DND-41 (cell line): ENCODE data around the gene CCDC88A.
A peak's percentile ranks its signal among the peaks of the same experiment; 100 is the strongest.
"Not testable (repeated sequence)": the region's sequence is repeated elsewhere in the genome, so short reads cannot be mapped to it uniquely, and the experiment has no call there.

Experiments used
- ATAC-seq: fragments of 200-7000 bp; cut with Tn5 transposase; 3 replicates; pipeline ENCODE4 v1.9.1; 2021; ENCODE audit warnings: low read depth; ENCODE audit not compliant: insufficient read depth
- DNase-seq: peaks from one replicate; pipeline ENCODE4 v3.0.0-alpha.2; 2020
- H2AFZ ChIP-seq: 2 replicates; pipeline ENCODE4 v1.6.0; 2012; ENCODE audit warnings: low read depth, low read length
- H3K27ac ChIP-seq: 2 replicates; pipeline ENCODE4 v1.5.1; 2012; ENCODE audit warnings: low read length, inconsistent platforms
- H3K27me3 ChIP-seq: fragments of 200-600 bp; sonication (generic); 2 replicates; pipeline ENCODE4 v1.6.0; 2012; ENCODE audit warnings: low read length, mild to moderate bottlenecking, inconsistent platforms; ENCODE audit not compliant: insufficient read depth, poor library complexity
- H3K36me3 ChIP-seq: 2 replicates; pipeline ENCODE4 v1.5.1; 2012; ENCODE audit warnings: low read length, inconsistent platforms; ENCODE audit not compliant: insufficient read depth
- H3K4me1 ChIP-seq: 2 replicates; pipeline ENCODE4 v1.5.1; 2012; ENCODE audit warnings: mild to moderate bottlenecking, low read length; ENCODE audit not compliant: insufficient read depth
- H3K4me2 ChIP-seq: 2 replicates; pipeline ENCODE4 v1.6.0; 2012; ENCODE audit warnings: mild to moderate bottlenecking, moderate library complexity, low read length, inconsistent platforms; ENCODE audit not compliant: insufficient read depth
- H3K4me3 ChIP-seq, 2 experiments: fragments of 200-600 bp in 1 of 2; shearing (Covaris generic) in 1 of 2; 2 replicates each; pipeline ENCODE4 v1.5.1; 2012 to 2016; ENCODE audit warnings: inconsistent platforms in 2 of 2, low read length in 2 of 2, mild to moderate bottlenecking in 2 of 2, low read depth in 1 of 2, moderate library complexity in 1 of 2
- H3K79me2 ChIP-seq: 2 replicates; pipeline ENCODE4 v1.6.0; 2012; ENCODE audit warnings: low read length, inconsistent platforms; ENCODE audit not compliant: insufficient read depth
- H3K9ac ChIP-seq: 2 replicates; pipeline ENCODE4 v1.6.0; 2012; ENCODE audit warnings: low read depth, mild to moderate bottlenecking, inconsistent platforms, low read length, moderate library complexity
- H3K9me3 ChIP-seq: 2 replicates; pipeline ENCODE4 v1.5.1; 2012; ENCODE audit warnings: low read length, moderate library complexity, mild to moderate bottlenecking, inconsistent platforms; ENCODE audit not compliant: insufficient read depth, severe bottlenecking
- H4K20me1 ChIP-seq: 2 replicates; pipeline ENCODE4 v1.6.0; 2012; ENCODE audit warnings: low read length; ENCODE audit not compliant: insufficient read depth
- CTCF ChIP-seq: IDR thresholded peaks from 2 replicates; pipeline ENCODE4 v1.5.1; 2012; ENCODE audit warnings: borderline replicate concordance, low read length, moderate library complexity, mild to moderate bottlenecking; ENCODE audit not compliant: poor library complexity, severe bottlenecking; ENCODE audit errors: extremely low read depth
- EZH2 ChIP-seq: IDR thresholded peaks from 3 replicates; pipeline ENCODE4 v1.6.1; 2012; ENCODE audit warnings: borderline replicate concordance, low read depth, mild to moderate bottlenecking, moderate library complexity, low read length, inconsistent platforms; ENCODE audit not compliant: severe bottlenecking

CCDC88A gene

DNA sequence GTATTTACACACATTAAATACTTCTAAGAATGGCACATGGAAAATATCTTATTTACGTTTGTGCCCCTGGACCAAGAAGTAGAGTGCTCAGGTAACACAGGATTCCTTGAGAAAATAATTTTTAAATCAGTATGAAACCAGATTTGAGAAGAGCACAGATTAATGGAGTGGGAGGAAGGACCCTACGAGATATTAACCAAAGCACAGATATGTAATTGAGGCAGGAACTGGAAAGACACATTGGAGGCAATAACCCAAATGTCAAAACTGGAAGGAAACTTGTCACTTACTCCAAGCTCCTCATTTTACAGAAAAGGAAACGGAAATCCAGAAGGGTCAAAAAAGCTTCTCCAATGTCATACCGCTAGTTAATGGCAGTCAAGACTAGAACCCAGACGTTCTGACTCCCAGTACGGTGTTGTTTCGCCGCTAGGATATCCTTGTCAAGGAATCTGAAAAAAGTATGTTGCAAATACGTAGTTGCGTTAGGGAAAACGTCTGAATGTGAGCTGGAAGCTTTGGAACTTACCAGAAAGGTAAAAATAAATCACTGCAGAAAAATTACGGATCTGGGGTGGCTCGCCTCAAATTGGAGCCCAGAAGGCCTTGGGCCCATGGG, 151.3 kb downstream of the CCDC88A start:
- Histone ChIP-seq H3K27me3 (no peaks in the 10 kb centered on the region), H3K27ac (peak overlapping the region; percentile 93), H3K79me2 (peaks cover 26% of the 10 kb centered on the region), H3K4me3 (peak overlapping the region; percentile 72 to 91), H3K9me3 (no peaks in the 10 kb centered on the region), H4K20me1 (no peaks in the 10 kb centered on the region), H3K4me1 (peaks cover 23% of the 10 kb centered on the region), H2AFZ (peak overlapping the region; percentile 94), H3K36me3 (peaks cover 13% of the 10 kb centered on the region), H3K4me2 (peak overlapping the region; percentile 88), H3K9ac (peak overlapping the region; percentile 74)
- no peak for TF ChIP-seq EZH2
- DNase-seq (no peak), ATAC-seq (peak; percentile 6; the same call in 1 of the 3 replicates)

- H3K36me3 ChIP-seq, result peaks cover 56% of the 10 kb centered on the region
- not testable (repeated sequence) for H3K9me3 ChIP-seq, H4K20me1 ChIP-seq, H3K27me3 ChIP-seq, H3K27ac ChIP-seq, H3K4me3 ChIP-seq, DNase-seq, H3K4me2 ChIP-seq, H3K9ac ChIP-seq, H2AFZ ChIP-seq, H3K79me2 ChIP-seq, H3K4me1 ChIP-seq, ATAC-seq
These were observed 160.1 kb downstream of the CCDC88A start for GRCh38 chr2:55259586-55259985.

GRCh38 chr2:55252832-55253231, 166.8 kb downstream of the CCDC88A start:
- Histone ChIP-seq H2AFZ (no peak overlapping the region), H3K27ac (no peak overlapping the region), H3K4me3 (no peak overlapping the region), H3K36me3 (peaks cover 59% of the 10 kb centered on the region), H3K9ac (no peak overlapping the region), H3K4me2 (no peak overlapping the region), H4K20me1 (no peaks in the 10 kb centered on the region), H3K9me3 (no peaks in the 10 kb centered on the region), H3K4me1 (no peaks in the 10 kb centered on the region), H3K79me2 (no peaks in the 10 kb centered on the region), H3K27me3 (no peaks in the 10 kb centered on the region)
- no peak for TF ChIP-seq CTCF
- no peak for TF ChIP-seq EZH2
- no peak for ATAC-seq
- DNase-seq, result no peak

DNA sequence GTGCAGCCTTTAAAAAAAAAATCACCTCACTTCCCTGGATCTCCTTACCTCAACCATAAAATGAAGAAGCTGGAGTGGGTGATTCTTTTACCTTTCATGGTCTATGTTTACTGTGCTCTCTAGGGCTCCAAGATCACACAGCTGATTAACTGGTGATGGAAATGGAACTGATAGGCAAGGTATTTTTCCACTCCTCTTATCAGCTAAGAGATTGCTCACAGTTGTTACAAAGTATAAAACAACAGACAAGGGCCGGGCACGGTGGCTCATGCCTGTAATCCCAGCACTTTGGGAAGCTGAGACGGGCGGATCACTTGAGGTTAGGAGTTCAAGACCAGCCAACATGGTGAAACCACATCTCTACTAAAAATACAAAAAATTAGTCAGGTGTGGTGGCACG, 172.6 kb downstream of the CCDC88A start:
- H3K36me3 ChIP-seq, result peaks cover 64% of the 10 kb centered on the region
- H3K9ac ChIP-seq, result no peak overlapping the region

More for the DNA sequence above, 172.6 kb downstream of the CCDC88A start:
- no peak overlapping the region for H3K4me3 ChIP-seq
- H3K27me3 ChIP-seq, result no peaks in the 10 kb centered on the region
- no peak for TF ChIP-seq CTCF
- no peaks in the 10 kb centered on the region for H4K20me1 ChIP-seq
- DNase-seq (no peak), ATAC-seq (no peak)
- no peaks in the 10 kb centered on the region for H3K4me1 ChIP-seq
- no peaks in the 10 kb centered on the region for H3K9me3 ChIP-seq
- no peak overlapping the region for H3K27ac ChIP-seq
- H3K4me2 ChIP-seq, result no peak overlapping the region
- no peaks in the 10 kb centered on the region for H3K79me2 ChIP-seq
- no peak overlapping the region for H2AFZ ChIP-seq
